Measurements from ENCODE around the gene FBXW10. TPM values are rescaled to one million over a fixed set of nuclear protein-coding genes. Genes with fewer than 3 reads are reported as not detected.
"Not testable (repeated sequence)": the region's sequence is repeated elsewhere in the genome, so short reads cannot be mapped to it uniquely, and the experiment has no call there.

The FBXW10 gene
- total and polyA plus RNA-seq, 9 donors, result 0.04 to 0.38 (median 0.16) TPM; not detected in 5

GRCh38 chr17:18721775-18722547 is 21.9 kb upstream of the FBXW10 start:
- H3K36me3 ChIP-seq; H3K27me3 ChIP-seq; H3K9me3 ChIP-seq; H3K4me1 ChIP-seq (ENCODE audit: insufficient read depth); H3K27ac ChIP-seq; intact Hi-C loops (cut with DNase I); DNase-seq; H3K4me3 ChIP-seq: not testable (repeated sequence)
- WGBS, 3 donors, result 83 to 92% (median 90%) methylated on average over 1 to 2 of the region's 12 CpGs

- H3K4me3 ChIP-seq; H3K9me3 ChIP-seq; H3K4me1 ChIP-seq (ENCODE audit: insufficient read depth); intact Hi-C loops (cut with DNase I); H3K27ac ChIP-seq; H3K36me3 ChIP-seq; H3K27me3 ChIP-seq; DNase-seq: not testable (repeated sequence)
- WGBS, 3 donors, result 75 to 80% (median 76%) methylated on average over 4 to 5 of the region's 5 CpGs
Observed at GRCh38 chr17:18722612-18723011, 21.2 kb upstream of the FBXW10 start.

GRCh38 chr17:18723509-18723908 is 20.3 kb upstream of the FBXW10 start:
- WGBS, 3 donors, result 85 to 100% (median 87%) methylated on average over 1 of the region's 1 CpG

GRCh38 chr17:18732438-18732837 is 11.4 kb upstream of the FBXW10 start:
- H3K9me3 ChIP-seq; H3K27ac ChIP-seq; H3K4me3 ChIP-seq; H3K36me3 ChIP-seq; H3K4me1 ChIP-seq (ENCODE audit: insufficient read depth); intact Hi-C loops (cut with DNase I); H3K27me3 ChIP-seq; DNase-seq: not testable (repeated sequence)
- WGBS, 3 donors, result 77 to 88% (median 83%) methylated on average over 1 of the region's 1 CpG

More at GRCh38 chr17:18723509-18723908, 20.3 kb upstream of the FBXW10 start:
- H3K4me3 ChIP-seq; H3K9me3 ChIP-seq; H3K27ac ChIP-seq; DNase-seq; intact Hi-C loops (cut with DNase I); H3K27me3 ChIP-seq; H3K36me3 ChIP-seq; H3K4me1 ChIP-seq (ENCODE audit: insufficient read depth): not testable (repeated sequence)

GRCh38 chr17:18733350-18733749 is 10.5 kb upstream of the FBXW10 start:
- 69 to 75% (median 72%) methylated on average over 4 of the region's 4 CpGs for WGBS, 3 donors
- H3K4me1 ChIP-seq (ENCODE audit: insufficient read depth); H3K36me3 ChIP-seq; H3K4me3 ChIP-seq; H3K9me3 ChIP-seq; intact Hi-C loops (cut with DNase I); H3K27me3 ChIP-seq; DNase-seq; H3K27ac ChIP-seq: not testable (repeated sequence)

- H3K36me3 ChIP-seq; H3K27me3 ChIP-seq; H3K9me3 ChIP-seq; DNase-seq; H3K4me3 ChIP-seq; intact Hi-C loops (cut with DNase I); H3K4me1 ChIP-seq (ENCODE audit: insufficient read depth); H3K27ac ChIP-seq: not testable (repeated sequence)
- WGBS, 3 donors, result 76 to 80% (median 76%) methylated on average over 7 of the region's 7 CpGs
Observed at GRCh38 chr17:18739616-18740391, 4.0 kb upstream of the FBXW10 start.

GRCh38 chr17:18741228-18741627 is 2.6 kb upstream of the FBXW10 start:
- WGBS, 3 donors, result 63 to 85% (median 73%) methylated on average over 2 to 4 of the region's 6 CpGs
- H3K36me3 ChIP-seq; intact Hi-C loops (cut with DNase I); DNase-seq; H3K4me3 ChIP-seq; H3K9me3 ChIP-seq; H3K4me1 ChIP-seq (ENCODE audit: insufficient read depth); H3K27me3 ChIP-seq; H3K27ac ChIP-seq: not testable (repeated sequence)

GRCh38 chr17:18744726-18745125 is 872 bp downstream of the FBXW10 start:
- H3K27me3 ChIP-seq; H3K4me1 ChIP-seq (ENCODE audit: insufficient read depth); intact Hi-C loops (cut with DNase I); H3K4me3 ChIP-seq; H3K36me3 ChIP-seq; DNase-seq; H3K9me3 ChIP-seq; H3K27ac ChIP-seq: not testable (repeated sequence)
- 60 to 85% (median 69%) methylated on average over 4 of the region's 4 CpGs for WGBS, 3 donors

GRCh38 chr17:18746551-18746950 is 2.7 kb downstream of the FBXW10 start:
- WGBS, 3 donors, result 53 to 76% (median 55%) methylated on average over 3 of the region's 3 CpGs
- H3K36me3 ChIP-seq; H3K4me1 ChIP-seq (ENCODE audit: insufficient read depth); H3K9me3 ChIP-seq; DNase-seq; intact Hi-C loops (cut with DNase I); H3K27ac ChIP-seq; H3K4me3 ChIP-seq; H3K27me3 ChIP-seq: not testable (repeated sequence)

GRCh38 chr17:18747501-18747900 is 3.6 kb downstream of the FBXW10 start:
- H3K9me3 ChIP-seq; intact Hi-C loops (cut with DNase I); H3K4me3 ChIP-seq; DNase-seq; H3K36me3 ChIP-seq; H3K4me1 ChIP-seq (ENCODE audit: insufficient read depth); H3K27ac ChIP-seq; H3K27me3 ChIP-seq: not testable (repeated sequence)
- WGBS, 3 donors, result 15 to 32% (median 17%) methylated on average over 6 of the region's 6 CpGs

- not testable (repeated sequence) for H3K36me3 ChIP-seq, DNase-seq
- WGBS, 3 donors, result 97 to 100% (median 100%) methylated on average over 1 of the region's 1 CpG
Observed at GRCh38 chr17:18750242-18750641, 6.4 kb downstream of the FBXW10 start.

More at GRCh38 chr17:18750242-18750641, 6.4 kb downstream of the FBXW10 start:
- intact Hi-C loops (cut with DNase I); H3K27ac ChIP-seq; H3K4me3 ChIP-seq; H3K27me3 ChIP-seq; H3K4me1 ChIP-seq (ENCODE audit: insufficient read depth); H3K9me3 ChIP-seq: not testable (repeated sequence)
